HG03066 (cell line): ENCODE results near the gene MPV17L.
"Not testable (repeated sequence)": the region's sequence is repeated elsewhere in the genome, so short reads cannot be mapped to it uniquely, and the experiment has no call there.

Experiments
- ATAC-seq: cut with Tn5 transposase; IDR thresholded peaks from one replicate; pipeline ENCODE4 v1.9.1; 2021; ENCODE audit warnings: low read depth; ENCODE audit not compliant: unreplicated experiment

Gene MPV17L

GRCh38 chr16:15395631-15396508 lies at the start of gene MPV17L:
Gene MPV17L (plus strand): TSS chr16:15395754. CDS start chr16:15395898, 144 bp downstream.
- ATAC-seq: not testable (repeated sequence)

DNA sequence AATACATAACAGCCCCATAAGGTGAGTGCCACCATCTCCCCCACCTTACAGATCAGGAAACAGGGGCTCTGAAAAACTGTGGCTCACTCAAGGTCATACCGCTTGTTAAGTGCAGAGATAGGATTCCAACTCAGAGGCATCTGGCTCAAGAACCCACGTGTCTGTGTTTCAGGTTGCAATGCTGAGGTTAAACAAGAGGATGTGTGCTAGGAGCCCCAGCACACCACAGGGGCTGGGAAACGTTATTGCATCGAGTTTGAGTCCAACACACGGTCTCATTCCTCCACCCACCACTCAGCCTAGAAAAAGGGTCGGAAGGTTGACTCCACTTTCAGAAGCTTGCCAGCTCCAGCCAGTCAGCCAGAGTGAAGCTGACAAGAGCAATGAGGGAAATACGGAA lies 46.8 kb upstream of the MPV17L start:
- ATAC-seq: not testable (repeated sequence)

DNA sequence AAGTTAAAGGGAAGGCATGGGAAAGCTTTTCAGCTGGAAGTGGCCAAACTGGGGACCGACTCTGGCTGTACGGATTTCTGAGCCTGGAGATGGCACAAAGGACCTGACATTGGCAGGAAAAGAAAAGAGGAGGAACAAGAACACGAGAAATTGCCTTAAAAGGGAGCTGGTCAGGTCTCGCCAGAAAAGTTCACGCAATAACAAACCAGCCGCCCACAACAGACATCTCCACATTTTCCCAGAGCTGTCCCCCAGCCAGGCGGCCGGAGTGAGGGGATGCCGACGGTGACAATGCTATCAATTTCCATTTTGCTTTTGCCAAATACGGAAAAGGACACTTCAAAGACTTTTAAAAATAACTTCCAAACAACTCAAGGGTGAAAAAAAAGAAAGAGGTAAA lies 44.3 kb upstream of the MPV17L start:
- not testable (repeated sequence) for ATAC-seq

GRCh38 chr16:15351745-15352144 lies 43.8 kb upstream of the MPV17L start:
- not testable (repeated sequence) for ATAC-seq

DNA sequence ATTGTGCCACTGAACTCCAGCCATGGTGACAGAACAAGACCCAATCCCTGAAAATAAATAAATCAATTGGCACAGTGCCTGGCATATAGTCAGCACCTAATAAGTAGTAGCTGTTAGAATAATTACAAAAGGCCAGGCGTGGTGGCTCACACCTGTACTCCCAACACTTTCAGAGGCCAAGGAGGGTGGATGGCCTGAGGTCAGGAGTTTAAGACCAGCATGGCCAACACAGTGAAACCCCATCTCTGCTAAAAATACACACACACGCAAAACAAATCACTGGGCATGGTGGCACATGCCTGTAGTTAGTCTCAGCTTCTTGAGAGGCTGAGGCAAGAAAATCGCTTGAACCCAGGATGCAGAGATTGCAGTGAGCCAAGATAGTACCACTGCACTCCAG lies 42.7 kb upstream of the MPV17L start:
- not testable (repeated sequence) for ATAC-seq

GRCh38 chr16:15354846-15355245 lies 40.7 kb upstream of the MPV17L start:
- not testable (repeated sequence) for ATAC-seq

- not testable (repeated sequence) for ATAC-seq
Measured at GRCh38 chr16:15357495-15357894, 38.1 kb upstream of the MPV17L start.

DNA sequence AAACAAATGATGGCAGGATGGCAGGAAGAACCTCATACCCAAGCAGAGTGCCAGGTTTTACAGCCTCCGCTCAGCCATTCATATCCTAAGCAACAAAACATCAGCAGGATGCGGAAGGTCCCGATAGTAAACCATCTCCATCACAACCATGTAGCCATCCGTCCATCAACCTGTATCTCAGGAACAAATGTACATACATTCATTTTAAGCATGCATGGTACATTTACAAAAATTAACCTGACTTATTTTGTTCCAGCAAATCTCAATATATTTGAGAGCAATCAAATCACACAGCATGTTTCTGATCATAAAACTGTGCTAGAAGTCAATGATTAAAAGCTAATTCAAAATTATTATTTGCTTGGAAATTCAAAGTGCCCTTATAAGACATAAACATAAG lies 17.4 kb upstream of the MPV17L start, which contains the start of gene NPIPA5:
NPIPA5 (minus strand) TSS at position 101 of the 400 bp plus-strand sequence; CDS start at position 101, 0 bp downstream.
- ATAC-seq: not testable (repeated sequence)

- not testable (repeated sequence) for ATAC-seq
Measured at GRCh38 chr16:15382810-15383209, 12.7 kb upstream of the MPV17L start.

GRCh38 chr16:15388060-15388459 lies 7.5 kb upstream of the MPV17L start:
- ATAC-seq: not testable (repeated sequence)

DNA sequence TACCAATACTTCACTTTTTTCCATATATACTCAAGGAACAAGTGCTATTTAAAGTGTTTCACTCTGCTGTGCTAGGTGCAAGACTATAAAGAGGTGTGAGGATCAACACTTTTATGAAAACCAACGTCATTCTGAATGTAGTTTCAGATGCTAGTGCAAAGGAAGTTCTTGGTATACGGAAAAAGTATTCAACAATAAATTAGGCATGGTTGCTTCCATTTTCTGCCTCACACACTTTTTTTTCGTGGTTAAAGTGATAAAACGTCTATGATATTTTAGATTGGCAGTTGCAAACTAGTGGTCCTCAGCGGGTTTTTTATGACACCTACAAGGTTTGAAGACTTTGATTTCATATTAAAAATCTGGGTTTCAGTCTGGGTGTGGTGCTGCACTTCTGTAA lies 5.6 kb upstream of the MPV17L start:
- ATAC-seq: not testable (repeated sequence)

DNA sequence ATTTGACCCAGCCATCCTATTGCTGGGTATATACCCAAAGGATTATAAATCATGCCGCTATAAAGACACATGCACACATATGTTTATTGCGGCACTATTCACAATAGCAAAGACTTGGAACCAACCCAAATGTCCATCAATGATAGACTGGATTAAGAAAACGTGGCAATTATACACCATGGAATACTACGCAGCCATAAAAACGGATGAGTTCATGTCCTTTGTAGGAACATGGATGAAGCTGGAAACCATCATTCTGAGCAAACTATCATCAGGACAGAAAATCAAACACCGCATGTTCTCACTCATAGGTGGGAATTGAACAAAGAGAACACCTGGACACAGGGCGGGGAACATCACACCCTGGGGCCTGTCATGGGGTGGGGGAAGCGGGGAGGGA lies 2.5 kb upstream of the MPV17L start:
- not testable (repeated sequence) for ATAC-seq

DNA sequence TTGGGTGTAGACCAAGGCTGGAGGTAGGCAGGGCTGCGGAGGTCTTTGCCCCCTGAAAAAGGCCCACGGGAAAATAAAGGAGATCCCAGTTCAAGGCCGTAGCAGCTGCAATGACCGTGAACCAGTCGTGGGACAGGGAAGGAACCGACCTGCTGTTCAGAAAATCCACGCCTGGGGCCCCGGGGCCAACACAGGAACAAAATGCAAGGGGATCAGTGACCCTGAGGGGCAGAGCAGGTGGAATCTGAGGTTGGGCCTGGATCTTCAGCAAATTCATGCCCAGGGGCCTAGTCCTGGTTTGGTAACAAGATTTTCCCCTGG lies 915 bp downstream of the MPV17L start:
- not testable (repeated sequence) for ATAC-seq

DNA sequence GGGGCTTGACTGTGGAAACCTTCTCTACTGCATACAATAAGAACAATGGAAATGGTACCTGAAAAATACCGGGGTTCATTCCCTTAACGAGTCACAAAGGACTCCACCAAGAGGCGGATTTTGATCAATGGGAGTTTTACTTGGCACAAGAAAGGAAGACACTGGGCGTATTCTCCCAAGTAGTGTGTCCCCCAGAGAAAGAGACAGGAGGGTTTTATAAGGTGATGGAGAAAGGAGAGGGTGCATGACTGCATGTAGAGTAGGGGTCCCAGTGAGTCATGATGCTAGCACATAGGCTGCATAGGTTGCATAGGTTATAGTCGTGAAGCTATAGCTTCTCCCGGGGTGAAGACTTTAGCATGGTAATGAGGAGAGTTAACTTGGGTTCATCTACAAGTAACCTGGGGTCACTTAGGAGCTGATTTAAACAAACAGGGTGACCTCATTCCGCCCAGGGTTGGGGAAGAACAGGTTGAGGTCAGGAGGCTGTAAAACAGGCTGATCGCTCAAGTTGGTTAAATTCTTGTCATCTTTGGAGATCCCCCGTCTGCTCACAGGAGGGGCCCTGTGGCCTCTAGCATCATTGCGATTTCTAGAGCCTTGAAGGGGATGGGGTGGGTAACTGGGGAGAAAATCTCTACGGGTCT lies 1.5 kb downstream of the MPV17L start:
- ATAC-seq: no peak

DNA sequence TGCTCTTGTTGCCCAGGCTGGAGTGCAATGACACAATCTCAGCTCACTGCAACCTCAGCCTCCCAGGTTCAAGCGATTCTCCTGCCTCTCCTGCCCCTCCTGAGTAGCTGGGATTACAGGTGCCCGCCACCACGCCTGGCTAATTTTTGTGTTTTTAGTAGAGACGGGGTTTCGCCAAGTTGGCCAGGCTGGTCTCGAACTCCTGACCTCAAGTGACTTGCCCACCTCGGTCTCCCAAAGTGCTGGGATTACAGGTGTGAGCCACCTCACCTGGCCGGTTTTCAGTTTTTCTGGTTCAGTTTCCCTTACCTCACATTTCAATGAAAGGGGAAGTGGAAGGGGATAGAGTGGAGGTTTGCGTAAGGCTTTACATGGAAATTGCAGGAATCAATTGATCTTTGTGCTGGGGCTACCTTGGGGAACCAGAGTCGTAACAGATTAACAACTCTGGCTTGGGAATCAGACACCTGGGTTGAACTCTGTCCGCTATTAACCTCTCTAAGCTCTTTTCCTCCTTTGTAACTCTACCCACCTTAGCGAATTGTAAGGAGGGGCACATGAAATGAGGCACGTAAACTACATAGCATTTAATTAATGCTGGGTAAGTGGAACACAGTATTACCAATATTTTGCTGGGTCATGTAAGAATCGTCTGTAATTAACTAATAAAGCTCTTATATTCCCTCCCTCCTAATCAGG lies 3.2 kb downstream of the MPV17L start:
- no peak for ATAC-seq

DNA sequence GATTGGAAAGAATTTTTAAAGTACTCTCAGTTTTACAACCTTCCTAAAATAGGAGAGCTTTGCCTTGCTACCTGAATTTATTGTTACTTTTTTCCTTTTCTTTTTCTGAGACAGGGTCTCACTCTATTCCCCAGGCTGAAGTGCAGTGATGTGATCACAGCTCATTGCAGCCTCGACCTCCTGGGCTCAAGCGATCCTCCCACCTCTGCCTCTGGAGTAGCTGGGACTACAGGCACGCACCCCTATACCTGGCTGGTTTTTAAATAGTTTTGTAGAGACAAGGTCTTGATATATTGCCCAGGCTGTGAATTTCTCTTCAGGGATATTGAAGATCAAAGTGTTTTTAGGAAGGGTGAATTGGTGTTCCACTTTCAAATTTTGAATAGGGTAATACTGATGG lies 3.8 kb downstream of the MPV17L start:
- ATAC-seq: no peak

DNA sequence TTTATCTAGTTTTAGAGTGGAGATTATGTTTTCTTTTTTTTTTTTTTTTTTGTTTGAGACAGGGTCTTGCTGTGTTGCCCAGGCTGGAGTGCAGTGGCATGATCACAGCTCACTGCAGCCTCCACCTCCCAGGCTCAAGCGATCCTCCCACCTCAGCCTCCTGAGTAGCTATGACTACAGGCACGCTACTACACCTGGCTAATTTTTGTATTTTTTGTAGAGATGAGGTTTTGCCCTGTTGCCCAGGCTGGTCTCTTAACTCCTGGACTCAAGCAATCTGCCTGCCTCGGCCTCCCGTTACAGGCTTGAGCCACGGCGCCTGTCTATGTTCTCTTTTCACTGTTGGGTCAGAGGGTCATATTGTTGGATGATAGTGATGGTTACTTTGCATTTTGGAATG lies 4.8 kb downstream of the MPV17L start:
- ATAC-seq: not testable (repeated sequence)

DNA sequence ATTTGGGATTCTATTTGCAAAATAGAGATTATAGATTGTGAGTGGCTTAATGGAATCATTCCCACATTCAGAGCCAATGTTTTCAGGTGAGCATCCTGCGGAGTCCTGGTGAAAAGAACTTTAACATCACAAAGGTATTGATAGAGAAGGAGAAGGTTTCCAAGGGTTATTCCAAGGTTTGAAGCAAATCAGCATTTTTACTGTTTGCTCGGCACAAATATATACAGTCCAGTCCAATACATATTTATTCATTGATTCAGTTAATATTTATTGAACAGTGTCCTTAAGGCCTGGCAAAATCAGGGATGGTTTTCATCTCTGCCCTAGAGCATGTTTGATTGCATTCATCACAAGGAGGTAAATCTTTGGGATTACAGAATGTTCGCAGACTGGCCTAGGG lies 6.4 kb downstream of the MPV17L start:
- no peak for ATAC-seq

DNA sequence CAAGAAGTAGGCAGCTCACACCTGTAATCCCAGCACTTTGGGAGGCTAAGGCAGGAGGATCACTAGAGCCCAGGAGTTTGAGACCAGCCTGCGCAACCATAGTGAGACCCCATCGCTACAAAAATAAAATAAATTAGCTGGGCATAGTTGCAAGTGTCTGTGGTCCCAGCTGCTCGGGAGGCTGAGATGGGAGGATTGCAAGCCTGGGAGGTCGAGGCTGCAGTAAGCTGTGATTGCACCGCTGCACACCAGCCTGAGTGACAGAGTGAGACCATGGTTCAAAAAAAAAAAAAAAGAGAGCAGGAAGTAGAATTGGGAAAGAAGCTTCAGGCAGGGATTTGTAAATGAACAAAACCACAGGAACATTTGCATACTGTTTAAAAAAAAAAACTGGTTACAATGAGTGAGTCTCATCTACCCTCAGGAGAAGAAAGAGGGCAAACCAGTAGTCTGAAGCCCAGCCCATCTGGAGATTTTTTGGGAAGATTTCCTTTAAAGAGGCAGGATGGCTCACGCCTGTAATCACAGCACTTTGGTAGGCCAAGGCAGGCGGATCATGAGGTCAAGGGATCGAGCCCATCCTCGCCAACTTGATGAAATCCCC lies 7.9 kb downstream of the MPV17L start:
- ATAC-seq: no peak

DNA sequence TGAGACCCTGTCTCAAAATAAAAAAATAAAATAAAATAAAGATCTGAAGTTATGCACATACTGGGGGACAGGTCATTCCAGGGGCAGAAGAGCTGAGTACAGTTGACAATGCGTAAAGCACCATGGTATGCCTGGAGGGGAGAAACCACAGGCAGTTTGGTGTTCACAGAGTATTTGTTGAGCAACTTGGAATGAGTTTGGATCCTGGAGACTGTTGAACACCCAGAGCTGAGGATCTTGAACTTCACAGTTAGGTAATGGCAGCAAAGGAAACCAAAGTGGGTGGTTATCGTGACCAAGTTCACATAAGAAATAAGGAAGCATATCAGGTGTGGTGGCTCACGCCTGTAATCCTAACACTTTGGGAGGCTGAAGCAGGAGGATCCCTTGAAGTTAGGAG lies 8.5 kb downstream of the MPV17L start:
- not testable (repeated sequence) for ATAC-seq

DNA sequence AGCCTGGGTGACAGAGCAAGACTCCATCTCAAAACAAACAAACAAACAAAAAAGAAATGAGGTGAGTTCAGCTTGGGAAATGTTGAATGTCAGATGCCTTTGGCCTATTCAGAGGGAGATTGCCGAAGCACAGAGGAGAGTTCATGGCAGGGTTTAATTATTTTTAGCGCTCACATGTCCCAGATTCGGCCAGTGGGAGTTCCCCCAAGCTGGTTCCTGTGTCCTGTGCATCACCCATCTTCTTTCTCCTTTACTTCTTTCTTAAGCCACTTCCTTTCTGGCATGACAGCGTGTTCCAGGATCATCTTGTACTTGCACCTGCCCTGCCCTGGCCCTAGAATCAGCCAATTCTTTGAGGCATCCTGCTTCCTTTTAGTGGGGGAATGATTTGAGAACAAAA lies 9.2 kb downstream of the MPV17L start:
- ATAC-seq: no peak
